ENCODE results near the gene ADAMTS2.

- TF ChIP-seq EZH2phosphoT487 (IDR thresholded peaks at IDR 0.05; ENCODE audit: insufficient read depth, low read depth) (no peak), EZH2 (IDR thresholded peaks at IDR 0.05; ENCODE audit: insufficient read depth, poor library complexity, severe bottlenecking) (no peak)
These were observed 55.4 kb downstream of the ADAMTS2 start for GRCh38 chr5:179289756-179290385.
